Hair follicular keratinocyte (primary cell): ENCODE measurements around the gene OLFM1. TPM values are rescaled to one million over a fixed set of nuclear protein-coding genes. Genes with fewer than 3 reads are reported as not detected.

Experiments used
- total RNA-seq: library from RNA; depleted of rRNA; stranded (reverse); fragments of >200 nt; gene quantifications from 2 replicates; pipeline ENCODE4 v1.2.3, GENCODE V29; 2015

OLFM1 gene
- 1.2 TPM in 1 of 2 replicates, not detected in the other for total RNA-seq

GRCh38 chr9:135087489-135087792 is at the start of gene OLFM1:
TSS of gene OLFM1 (plus strand) at chr9:135087668. CDS start at chr9:135087990, 322 bp downstream.

Other genes with a start within 250 kb of the OLFM1 start
- gene FCN2, start 206.9 kb upstream of the OLFM1 start, total RNA-seq, result not detected in 2 replicates
- not detected in 2 replicates for gene FCN1, start 169.8 kb upstream of the OLFM1 start, total RNA-seq